GM12891 (cell line): Measurements from ENCODE around the gene MYL11.

Source experiments
- PAX5 ChIP-seq: IDR thresholded peaks from 2 replicates; pipeline ENCODE4 v1.6.1; 2011; ENCODE audit warnings: low read length, moderate library complexity, mild to moderate bottlenecking; ENCODE audit not compliant: insufficient read depth, severe bottlenecking
- POLR2A ChIP-seq: IDR thresholded peaks from 2 replicates; pipeline ENCODE4 v1.6.1; 2011; ENCODE audit warnings: low read depth, low read length, control low read depth
- POLR2AphosphoS5 ChIP-seq: IDR thresholded peaks from 2 replicates; pipeline ENCODE4 v1.6.1; 2011; ENCODE audit warnings: low read depth, low read length, control low read depth
- SPI1 ChIP-seq: IDR thresholded peaks from 2 replicates; pipeline ENCODE4 v1.6.1; 2011; ENCODE audit warnings: low read depth, low read length, control low read depth

DNA sequence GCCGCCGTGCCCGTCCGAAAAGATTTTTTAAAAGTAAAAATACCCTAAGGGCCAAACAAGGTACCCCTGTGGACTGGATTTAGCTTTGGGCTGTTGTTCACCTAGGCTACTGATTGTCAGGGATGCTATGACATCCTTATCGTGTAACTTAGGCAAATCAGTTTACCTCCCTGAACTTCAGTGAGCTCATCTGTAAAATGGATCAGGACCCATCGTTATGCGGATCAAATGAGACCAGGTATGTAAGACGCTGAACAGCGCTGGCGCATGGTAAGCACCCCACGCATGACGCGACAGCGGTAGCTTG lies 32.1 kb downstream of the MYL11 start:
- TF ChIP-seq POLR2AphosphoS5 (no peak), POLR2A (no peak), SPI1 (no peak), PAX5 (no peak)
